Measurements from ENCODE around the gene SEC16A.

The SEC16A gene

DNA sequence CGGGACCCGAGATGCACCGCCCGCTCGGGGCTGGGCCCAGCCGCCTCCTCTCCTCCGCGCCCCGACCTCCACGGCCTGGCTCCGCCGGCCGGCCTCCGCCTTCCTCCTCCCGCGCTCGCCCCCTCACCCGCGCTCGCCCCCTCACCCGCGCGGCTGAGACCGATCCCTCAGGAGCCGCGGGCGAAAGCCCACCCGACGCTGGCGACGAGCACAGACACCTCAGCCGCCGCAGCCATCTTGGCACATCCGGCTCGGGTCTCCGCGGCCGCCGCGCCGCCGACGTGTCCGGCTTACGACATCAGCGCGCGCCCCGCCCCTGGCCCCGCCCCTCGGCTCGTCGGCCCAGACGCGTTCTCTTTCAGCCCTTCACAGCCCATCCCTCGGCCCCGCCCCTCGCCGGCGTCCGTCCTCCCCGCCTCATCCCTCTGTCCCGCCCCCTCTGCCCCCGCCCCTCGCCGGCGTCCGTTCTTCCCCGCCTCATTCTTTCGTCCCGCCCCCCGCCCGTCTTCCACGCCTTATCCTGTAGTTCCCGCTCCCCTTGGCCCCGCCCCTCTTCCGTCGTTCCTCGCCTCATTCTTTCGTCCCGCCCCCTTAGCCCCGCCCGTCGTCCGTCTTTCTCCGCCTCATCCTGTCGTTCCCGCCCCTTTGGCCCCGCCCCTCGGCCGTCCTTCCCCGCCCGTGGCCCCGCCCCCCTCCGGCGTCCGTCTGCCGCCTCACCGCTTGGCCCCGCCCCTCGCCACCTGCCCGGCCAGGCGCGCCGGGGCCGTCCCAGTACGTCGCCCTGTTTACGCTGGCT is at the start of gene SEC16A:
TSS of gene SEC16A (minus strand) at position 248 of the 796 bp plus-strand sequence. CDS start 5,425 bp downstream, outside the sequence.
- H3K27ac ChIP-seq = peak within 1 kb of the TSS; percentile 89 to 100 (median 96)
- H3K4me3 ChIP-seq = peak within 1 kb of the TSS; percentile 71 to 99 (median 96)

DNA sequence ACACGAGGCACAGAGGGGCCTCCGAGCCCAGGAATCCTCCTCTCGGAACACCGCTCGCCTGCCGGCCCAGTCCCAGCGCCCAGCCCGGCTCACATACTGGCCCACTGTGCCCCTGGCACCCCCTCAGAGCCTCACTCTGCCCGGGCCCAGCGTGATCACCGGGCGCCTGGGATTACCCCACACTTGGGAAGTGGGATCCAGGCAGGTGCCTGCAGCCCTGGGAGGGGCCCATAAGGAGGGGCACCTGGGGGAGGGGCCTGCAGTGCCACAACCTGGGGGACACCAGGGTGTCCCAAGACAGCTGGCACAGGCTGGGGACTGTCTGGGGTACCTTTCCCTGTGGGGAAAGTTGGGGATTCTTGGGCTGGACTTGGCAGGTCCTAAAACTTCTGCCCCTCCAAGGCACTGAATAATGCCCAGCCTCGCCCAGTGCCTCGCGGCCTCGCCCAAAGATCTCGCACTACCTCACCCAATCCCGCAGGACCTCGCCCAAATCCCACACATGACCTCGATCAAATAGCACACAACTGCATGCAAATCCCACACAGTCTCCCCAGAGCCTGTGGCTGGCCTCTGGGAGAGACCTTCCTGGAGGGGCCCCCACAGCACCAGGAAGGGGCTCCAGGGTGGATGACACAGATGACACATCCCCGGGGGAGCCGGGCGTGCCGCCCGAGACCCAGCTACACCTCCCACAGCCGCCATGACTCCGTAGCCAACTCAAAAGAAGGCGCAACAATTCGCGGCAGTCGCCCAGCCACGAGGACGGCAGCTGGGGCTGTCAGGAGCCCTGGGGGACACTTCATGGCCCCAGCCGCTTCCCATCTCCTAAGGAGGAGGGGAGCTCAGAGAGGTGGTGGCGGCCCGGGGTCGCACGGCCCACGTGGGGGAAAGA is 49.3 kb upstream of the SEC16A start:
- Histone ChIP-seq H3K27ac (peak overlapping the region in 20 of 21 experiments; percentile 5 to 92 (median 75)), H3K4me3 (no peak overlapping the region)

- H3K4me3 ChIP-seq = no peak overlapping the region
Measured at GRCh38 chr9:136531186-136531903, 48.5 kb upstream of the SEC16A start.

GRCh38 chr9:136530461-136531089 is 47.7 kb upstream of the SEC16A start:
- Histone ChIP-seq H3K27ac (peak overlapping the region in 15 of 21 experiments; percentile 1 to 80 (median 59)), H3K4me3 (no peak overlapping the region)

More at GRCh38 chr9:136531186-136531903, 48.5 kb upstream of the SEC16A start:
- peak overlapping the region in 14 of 21 experiments; percentile 5 to 92 (median 77) for H3K27ac ChIP-seq

GRCh38 chr9:136529516-136530460 is 46.9 kb upstream of the SEC16A start:
- H3K27ac ChIP-seq = peak overlapping the region in 17 of 21 experiments; percentile 1 to 80 (median 50)
- H3K4me3 ChIP-seq = no peak overlapping the region

DNA sequence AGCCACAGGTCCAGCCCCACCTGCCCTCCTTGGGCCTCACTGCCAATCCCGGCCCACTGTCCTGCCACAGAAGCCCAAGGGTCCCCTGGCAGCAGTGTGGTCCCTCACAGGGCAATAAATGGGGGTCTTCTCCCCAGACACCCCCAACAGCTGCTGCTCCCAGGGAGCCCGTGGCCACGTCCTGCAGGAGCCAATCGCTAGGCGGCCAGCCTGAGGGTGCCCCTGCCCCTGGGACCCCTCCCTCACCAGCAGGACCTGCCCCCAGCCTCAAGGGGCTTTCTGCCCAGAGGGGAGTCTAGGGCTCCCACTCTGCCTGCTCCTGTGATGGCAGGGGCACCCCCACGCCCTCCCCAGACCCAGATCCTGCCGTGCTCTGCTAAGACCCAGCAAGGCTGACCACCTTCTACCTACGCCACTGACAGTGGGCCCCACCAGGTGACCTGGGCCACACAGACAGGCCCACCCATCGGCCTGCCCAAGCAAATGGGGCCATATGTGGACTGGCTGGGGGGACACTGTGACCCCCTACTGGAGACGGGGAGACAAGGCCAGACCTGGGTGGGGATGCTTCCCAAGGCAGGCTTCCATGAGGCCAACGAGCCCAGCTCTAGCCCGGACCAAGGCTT is 46.0 kb upstream of the SEC16A start:
- Histone ChIP-seq H3K27ac (peak overlapping the region in 11 of 21 experiments; percentile 4 to 74 (median 44)), H3K4me3 (no peak overlapping the region)

DNA sequence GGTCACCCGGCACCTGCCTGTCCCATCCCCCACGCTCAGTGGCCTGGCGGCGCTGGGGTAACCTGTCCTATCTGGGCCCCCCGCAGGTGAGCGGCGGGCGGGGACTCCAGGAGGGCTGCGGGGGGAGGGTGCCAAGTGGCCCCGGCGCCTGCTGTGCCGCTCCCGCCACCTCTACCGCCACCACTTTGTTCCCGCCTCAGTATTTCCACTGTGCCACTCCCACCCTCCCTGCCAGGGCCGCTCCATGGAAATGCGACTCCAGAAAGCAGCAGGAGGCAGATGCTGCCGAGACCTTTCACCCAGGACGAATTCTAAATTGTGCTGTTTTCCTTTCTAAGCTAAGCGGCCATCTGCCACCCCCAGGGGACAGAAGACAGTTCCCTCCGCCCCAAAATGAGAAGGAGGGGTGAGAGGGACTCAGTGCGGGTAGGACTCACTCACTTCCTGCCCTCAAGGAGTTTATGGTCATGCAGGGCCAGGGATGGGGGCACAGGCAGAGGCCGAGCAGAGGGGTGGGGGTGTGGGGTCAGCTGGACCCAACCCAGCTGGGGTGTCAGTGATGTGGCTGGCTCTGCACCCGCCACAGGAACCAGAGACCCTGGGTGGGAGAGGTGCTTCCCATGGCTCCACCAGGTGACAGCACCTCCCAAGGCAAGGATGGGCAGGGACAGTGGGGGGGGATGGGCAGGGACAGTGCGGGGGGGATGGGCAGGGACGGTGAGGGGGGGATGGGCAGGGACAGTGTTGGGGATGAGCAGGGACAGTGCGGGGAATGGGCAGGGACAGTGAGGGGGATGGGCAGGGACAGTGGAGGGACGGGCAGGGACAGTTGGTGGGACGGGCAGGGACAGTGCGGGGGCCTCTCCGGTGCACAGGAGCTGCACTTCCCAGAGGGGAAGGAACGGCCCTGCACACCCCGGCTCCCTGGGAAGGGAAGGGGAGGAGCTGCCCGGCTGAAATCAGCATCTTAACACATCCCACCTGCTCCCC is 45.2 kb upstream of the SEC16A start:
- Histone ChIP-seq H3K4me3 (no peak overlapping the region), H3K27ac (peak overlapping the region in 9 of 21 experiments; percentile 17 to 74 (median 45))

DNA sequence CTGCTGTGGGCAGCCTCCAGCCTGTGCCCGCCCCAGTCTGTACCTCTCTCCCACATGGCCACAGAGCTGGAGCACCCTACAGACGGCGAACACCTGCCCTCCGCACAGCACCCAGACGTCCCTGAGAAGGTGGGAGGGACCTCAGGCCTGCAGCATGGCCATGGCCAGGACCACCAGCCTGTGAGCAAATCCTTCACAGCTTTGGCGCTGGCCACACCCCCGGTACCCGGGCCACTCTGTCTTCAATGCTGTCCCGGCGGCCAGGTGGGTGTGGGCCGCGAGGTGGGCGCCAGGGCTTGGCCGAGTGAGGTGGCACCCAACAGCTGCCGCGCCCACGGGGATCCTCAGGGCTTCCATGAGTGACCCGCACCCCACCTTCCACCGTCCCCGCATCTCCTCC is 44.3 kb upstream of the SEC16A start:
- Histone ChIP-seq H3K4me3 (no peak overlapping the region), H3K27ac (peak overlapping the region in 8 of 21 experiments; percentile 3 to 60 (median 16))

DNA sequence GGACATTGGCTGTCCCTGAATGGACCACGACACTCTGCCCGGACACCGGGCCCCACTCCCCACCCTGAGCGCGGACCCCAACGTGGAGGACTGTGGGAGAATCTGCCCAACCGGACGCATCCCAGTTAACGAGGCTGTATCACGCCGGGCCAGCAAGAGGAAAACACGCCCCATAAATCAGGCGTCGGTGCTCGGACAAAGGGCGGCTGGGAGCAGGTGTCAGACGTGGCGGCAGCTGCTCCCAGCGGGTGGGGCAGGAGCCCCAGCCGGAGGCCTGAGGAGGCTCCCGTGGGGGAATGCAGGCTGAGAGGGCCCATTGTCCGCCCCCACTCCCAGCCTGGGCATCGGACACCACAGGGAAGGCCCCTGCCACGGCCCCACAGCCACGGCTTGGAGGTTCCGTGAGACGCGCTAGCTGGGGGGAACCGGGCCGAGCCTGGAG is 43.8 kb upstream of the SEC16A start:
- Histone ChIP-seq H3K27ac (peak overlapping the region in 7 of 21 experiments; percentile 14 to 67 (median 45)), H3K4me3 (no peak overlapping the region)

- peak overlapping the region in 6 of 21 experiments; percentile 14 to 67 (median 52) for H3K27ac ChIP-seq
- no peak overlapping the region for H3K4me3 ChIP-seq
Measured at GRCh38 chr9:136525841-136526499, 43.1 kb upstream of the SEC16A start.

GRCh38 chr9:136525207-136525606 is 42.4 kb upstream of the SEC16A start:
- peak overlapping the region in 4 of 21 experiments; percentile 14 to 58 (median 29) for H3K27ac ChIP-seq
- no peak overlapping the region for H3K4me3 ChIP-seq

DNA sequence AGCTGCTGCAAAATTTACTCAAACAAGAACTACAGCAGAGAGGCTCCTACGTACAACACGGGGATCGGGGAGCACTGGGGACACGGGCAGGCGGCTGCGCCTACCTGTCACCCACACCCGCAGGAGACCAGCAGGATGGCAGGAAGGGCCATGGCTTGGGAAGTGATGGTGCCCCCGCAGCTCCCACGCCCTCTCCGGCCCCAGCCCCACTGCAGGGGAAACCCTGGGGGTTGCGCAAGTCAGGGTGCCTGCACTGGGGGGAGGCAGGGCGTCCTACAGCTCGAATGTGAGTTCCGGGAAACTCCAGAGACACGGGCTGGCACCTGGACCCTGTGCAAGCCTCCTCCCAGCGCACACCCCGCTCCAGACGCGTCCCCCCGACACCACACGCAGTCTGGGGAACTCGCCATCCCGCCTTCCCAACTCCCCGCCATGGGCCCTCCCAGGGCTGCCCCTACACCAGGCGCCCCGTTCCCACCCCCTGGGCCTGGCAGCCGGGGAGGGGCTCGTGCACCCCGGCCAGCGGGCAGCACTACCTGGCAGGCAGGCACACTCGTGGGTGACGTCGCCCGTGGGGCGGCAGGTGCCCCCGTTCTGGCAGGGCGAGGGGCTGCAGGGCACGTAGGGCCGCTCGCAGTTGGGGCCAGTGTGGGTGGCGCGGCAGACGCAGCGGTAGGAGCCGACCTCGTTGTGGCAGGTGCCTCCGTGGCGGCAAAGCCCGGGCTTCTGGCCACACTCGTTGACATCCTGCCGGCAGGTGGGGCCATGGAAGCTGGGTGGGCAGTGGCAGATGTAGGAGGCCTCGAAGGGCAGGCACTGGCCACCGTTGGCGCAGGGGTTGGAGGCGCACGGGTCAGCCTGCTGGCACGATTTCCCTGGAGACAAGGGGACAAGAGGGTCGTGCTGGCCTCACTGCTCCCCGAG is 39.7 kb upstream of the SEC16A start:
- H3K27ac ChIP-seq = no peak overlapping the region
- no peak overlapping the region for H3K4me3 ChIP-seq

DNA sequence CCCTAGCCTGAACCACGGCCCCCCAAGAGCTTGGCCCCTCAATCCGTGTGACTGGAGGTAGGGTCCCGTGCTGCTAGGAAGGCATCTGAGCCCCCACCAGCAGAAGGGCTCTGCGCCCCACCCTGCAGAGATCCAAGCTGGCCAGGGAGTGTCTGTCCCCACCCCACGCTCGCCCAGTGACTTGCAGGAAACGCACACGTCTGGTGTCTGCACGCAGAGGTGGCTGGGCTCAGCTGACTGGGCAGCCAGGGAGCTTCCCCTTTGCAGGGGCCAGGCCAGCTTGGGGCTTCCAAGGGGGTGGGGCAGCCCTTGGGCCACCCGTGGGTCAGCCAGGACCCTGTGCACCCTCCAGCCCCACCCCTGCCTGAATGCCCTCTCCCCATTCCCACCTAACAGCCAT is 38.7 kb upstream of the SEC16A start:
- H3K27ac ChIP-seq = peak overlapping the region in 3 of 21 experiments; percentile 40 to 63 (median 62)
- H3K4me3 ChIP-seq = no peak overlapping the region

GRCh38 chr9:136520053-136520540 is 37.3 kb upstream of the SEC16A start:
- H3K4me3 ChIP-seq = no peak overlapping the region
- H3K27ac ChIP-seq = no peak overlapping the region
